Activated CD8-positive, alpha-beta memory T cell treated with anti-CD3 and anti-CD28 coated beads, Interleukin-2, amount 50 U/mL, for 4 hours (primary cell): ENCODE measurements around the gene TASOR2.

Source experiments
- DNase-seq: peaks from one replicate; pipeline ENCODE4 v3.0.0-alpha.2; 2020

Gene TASOR2

GRCh38 chr10:5684318-5684970 lies at the start of gene TASOR2:
TASOR2 (plus strand) TSS chr10:5684838; CDS start chr10:5720643, 35,805 bp downstream.
- DNase-seq, result peak; percentile 97

GRCh38 chr10:5634918-5635317 lies 49.7 kb upstream of the TASOR2 start:
- DNase-seq, result no peak

- DNase-seq, result no peak
Measured at GRCh38 chr10:5638494-5638893, 46.1 kb upstream of the TASOR2 start.

GRCh38 chr10:5639066-5639465 lies 45.6 kb upstream of the TASOR2 start:
- DNase-seq, result no peak

- DNase-seq, result no peak
Measured at GRCh38 chr10:5640036-5640435, 44.6 kb upstream of the TASOR2 start.

- no peak for DNase-seq
Measured at GRCh38 chr10:5640501-5640900, 44.1 kb upstream of the TASOR2 start.

GRCh38 chr10:5641501-5641900 lies 43.1 kb upstream of the TASOR2 start:
- no peak for DNase-seq

GRCh38 chr10:5643346-5644067 lies 41.1 kb upstream of the TASOR2 start:
- DNase-seq, result no peak

GRCh38 chr10:5644930-5645329 lies 39.7 kb upstream of the TASOR2 start:
- DNase-seq, result no peak

GRCh38 chr10:5645375-5645774 lies 39.3 kb upstream of the TASOR2 start:
- no peak for DNase-seq

GRCh38 chr10:5645944-5646617 lies 38.6 kb upstream of the TASOR2 start:
- DNase-seq, result no peak

GRCh38 chr10:5647507-5648240 lies 37.0 kb upstream of the TASOR2 start:
- DNase-seq, result no peak

- no peak for DNase-seq
Measured at GRCh38 chr10:5648494-5649457, 35.9 kb upstream of the TASOR2 start.

GRCh38 chr10:5649746-5650145 lies 34.9 kb upstream of the TASOR2 start:
- DNase-seq, result no peak

GRCh38 chr10:5650664-5651387 lies 33.8 kb upstream of the TASOR2 start:
- DNase-seq, result no peak

- DNase-seq, result no peak
Measured at GRCh38 chr10:5651388-5651764, 33.3 kb upstream of the TASOR2 start.

- no peak for DNase-seq
Measured at GRCh38 chr10:5652746-5653145, 31.9 kb upstream of the TASOR2 start.

- no peak for DNase-seq
Measured at GRCh38 chr10:5654218-5654755, 30.4 kb upstream of the TASOR2 start.

GRCh38 chr10:5655121-5655520 lies 29.5 kb upstream of the TASOR2 start:
- no peak for DNase-seq

GRCh38 chr10:5656737-5657579 lies 27.7 kb upstream of the TASOR2 start:
- no peak for DNase-seq
